Measurements from ENCODE around the gene OSBPL7.
"Not testable (repeated sequence)": the region's sequence is repeated elsewhere in the genome, so short reads cannot be mapped to it uniquely, and the experiment has no call there.

Gene OSBPL7

GRCh38 chr17:47803201-47803600 is 18.4 kb downstream of the OSBPL7 start:
- no peak for DNase-seq

DNA sequence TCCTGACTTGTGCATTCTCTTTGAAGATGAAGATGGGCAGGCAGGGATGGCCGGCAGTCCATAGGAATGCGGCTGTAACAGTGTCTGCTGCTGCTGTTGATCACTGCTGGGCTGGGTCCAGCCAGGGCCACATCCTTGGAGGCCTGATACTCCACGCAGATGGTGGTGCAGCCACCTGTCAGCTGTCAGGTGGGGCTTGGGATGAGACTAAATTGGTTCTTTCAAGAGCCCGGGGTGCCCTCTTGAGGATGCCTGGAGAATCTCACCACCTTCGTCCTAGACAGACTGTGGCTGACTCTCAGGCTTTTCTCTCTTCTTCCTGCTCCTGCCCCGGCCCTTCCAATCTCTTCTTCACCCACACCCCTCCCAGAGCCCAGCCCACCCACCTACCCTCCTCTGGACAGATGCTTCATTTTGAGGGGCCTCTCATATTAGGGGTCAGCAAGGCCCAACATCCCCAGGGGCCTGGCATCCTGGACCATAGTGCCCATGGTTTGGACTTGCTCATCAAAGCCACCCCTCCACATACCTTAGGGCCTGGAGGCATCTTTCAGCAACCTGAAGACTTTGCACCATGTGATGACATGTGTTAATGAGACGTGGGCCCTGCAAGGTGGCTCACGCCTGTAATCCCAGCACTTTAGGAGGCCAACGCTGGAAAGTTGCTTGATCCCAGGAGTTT is 19.1 kb downstream of the OSBPL7 start:
- DNase-seq = peak; percentile 70

DNA sequence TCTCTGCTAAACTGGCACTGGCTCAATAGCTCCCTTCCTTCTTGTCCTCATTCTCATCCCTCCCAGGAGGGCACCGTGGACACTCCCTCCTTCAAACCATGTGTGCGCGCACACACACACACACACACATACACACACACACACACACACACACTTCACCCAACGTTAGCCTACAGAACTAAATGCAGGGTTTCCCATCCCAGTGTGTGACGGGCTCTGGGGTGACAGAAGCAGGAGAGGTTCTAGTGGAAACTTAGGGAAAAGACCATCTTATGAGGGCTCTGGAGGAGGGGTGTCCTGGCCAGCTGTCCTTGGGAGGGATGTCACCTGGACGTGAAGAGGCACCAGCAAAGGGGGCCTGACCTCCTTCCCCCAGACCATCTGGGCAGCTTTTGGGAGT is 19.7 kb downstream of the OSBPL7 start:
- DNase-seq = no peak

DNA sequence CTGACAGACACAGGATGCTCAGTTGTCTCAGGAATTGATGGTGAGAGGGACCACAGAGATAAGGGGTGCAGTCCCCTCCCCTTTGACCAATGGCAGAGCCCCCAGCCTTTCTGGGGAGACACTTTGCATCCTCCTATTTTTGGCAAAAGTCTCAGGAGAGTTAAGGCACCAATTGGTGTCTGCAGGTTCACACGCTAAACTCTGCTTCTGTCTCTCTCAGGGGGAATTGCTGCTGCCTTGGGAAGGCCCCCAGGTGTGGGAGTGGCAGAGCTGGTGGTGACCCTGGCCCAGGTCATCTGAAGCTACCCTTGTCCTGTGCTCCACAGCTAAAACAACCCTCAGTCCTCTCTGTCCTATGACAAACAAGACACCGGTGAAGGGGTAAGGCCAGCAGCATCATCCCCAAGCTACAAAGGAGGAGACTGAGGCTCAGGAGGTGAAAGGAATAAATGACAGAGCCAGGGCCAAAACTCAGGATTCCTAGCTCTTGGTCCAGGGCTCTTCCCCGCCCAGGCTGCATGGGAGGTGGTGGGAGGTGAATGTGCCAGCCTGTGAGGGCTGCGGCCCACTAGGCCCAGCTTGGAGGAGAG is 20.3 kb downstream of the OSBPL7 start:
- DNase-seq = no peak

DNA sequence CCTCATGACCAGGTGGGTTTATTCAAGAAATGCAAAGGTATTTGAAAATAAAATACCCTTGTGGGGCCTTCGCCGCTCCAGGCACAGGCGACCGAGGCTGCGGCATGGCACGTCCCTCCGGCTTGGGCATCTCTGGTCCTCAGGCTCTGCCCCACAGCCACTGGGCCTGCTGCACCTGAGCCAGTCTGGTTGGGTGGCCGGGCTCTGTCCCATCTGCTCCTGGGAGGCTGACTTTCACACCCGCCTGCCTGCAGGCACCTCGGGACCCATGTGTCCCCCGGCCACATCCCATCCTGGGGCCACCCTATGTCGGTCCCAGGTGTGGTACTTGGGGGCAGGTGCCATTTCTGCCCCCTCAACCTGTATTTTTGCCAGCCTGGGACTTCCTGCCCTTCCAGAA is 20.9 kb downstream of the OSBPL7 start:
- no peak for DNase-seq

DNA sequence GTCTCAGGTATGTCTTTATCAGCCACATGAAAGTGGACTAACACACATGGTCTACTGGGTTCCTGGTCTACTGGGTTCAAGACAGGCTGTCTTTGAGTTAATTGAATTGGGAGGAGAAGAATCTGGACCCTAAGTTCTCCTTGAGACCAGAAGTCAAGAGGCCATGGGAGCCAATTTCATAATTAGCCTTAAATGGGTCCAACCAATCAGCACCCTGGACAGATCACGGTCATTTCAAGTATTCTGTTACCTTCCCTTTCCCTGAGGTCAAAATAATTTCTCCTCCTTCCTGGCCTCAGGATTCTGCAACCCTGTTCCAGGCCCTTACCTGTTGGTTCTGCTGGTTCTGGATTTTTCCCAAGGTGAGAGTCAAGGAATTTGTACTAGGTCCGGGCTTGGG is 23.8 kb downstream of the OSBPL7 start:
- no peak for DNase-seq

DNA sequence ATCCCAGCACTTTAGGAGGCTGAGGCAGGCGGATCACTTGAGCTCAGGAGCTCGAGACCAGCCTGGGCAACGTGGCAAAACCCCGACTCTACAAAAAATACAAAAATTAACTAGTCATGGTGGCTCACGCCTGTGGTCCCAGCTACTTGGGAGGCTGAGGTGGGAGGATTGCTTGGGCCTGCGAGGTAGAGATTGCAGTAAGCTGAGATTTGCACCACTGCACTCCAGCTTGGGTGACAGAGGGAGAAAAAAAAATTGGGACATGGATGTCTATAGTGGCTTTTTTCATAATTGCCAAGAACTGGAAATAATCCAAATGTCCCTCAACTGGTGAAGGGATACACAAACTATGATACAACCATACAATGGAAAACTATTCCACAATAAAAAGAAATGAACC is 28.6 kb downstream of the OSBPL7 start:
- no peak for DNase-seq

- DNase-seq = no peak
Measured at GRCh38 chr17:47792457-47792856, 29.1 kb downstream of the OSBPL7 start.

- no peak for DNase-seq
Measured at GRCh38 chr17:47791025-47791424, 30.6 kb downstream of the OSBPL7 start.

DNA sequence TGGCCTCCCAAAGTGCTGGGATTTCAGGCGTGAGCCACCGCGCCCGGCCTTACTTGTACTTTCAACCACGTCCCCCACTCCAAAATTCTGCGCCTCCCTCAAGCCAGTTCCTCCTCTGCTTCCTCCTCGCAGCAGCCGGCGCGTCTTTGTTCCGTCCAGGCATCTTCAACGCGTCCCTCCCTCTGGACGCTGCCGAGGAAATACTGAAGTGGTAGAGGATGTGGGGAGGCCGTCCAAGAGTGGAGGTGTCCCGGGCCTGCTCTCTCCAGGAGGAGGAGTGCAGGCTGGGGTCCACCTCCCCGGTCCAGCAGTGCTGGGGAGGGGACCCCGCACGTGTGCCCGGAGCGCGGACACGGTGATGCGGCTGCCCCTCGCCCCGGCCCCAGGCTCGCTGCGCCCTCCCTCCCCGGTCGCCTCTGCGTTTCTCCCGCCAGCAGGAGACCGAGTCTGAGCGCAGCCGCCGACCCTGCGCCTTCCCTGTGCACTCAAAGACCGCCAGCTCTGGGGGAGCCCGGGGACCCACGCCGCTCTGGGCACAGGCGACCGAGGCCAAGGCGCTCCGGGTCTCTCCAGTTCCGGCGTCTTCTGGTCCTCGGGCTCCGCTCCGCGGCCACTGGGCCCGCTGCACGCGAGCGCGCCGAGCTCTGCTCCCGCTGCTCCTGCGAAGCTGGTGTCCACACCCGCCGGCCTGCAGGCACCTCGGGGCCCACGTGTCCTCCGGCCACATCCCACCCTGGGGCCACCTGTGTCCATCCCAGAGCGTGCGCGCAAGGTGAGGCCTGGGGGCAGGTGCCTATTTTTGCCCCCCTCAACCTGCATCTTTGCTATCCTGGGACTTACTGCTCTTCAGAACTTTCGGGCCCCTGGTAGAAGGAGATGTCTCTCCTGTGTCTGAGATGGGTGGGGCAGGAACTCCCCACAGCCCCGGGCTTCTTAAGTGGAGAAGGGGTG is 31.7 kb downstream of the OSBPL7 start:
- peak; percentile 53 for DNase-seq

DNA sequence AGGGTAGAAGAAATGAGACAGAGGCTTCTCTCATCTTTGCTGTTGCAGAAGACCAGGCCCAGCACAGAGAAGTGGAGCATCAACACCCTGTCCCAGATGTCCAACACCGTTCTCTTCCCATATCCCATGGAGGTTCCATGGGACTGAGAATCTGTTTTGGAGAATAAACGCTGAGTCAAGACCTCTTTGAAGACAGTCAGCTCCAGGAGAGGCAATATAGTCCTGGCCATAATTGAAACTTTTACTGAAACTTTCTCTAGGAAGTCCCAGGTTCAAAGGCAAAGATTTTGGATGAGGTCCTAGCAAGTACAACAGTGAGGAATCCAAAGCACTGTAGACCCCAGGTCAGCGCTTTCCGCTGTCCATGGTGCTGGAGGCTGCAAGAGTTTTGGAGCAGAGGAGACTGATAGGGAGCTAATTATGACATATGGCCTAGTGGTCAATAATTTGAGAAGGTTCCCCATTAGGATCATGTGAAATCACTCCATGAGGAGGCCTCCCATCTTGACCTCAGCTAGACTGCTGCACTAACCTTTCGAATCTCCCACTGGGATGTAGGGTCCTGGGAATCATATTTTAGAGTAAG is 36.0 kb downstream of the OSBPL7 start:
- DNase-seq = peak; percentile 17

GRCh38 chr17:47781397-47781796 is 40.2 kb downstream of the OSBPL7 start:
- no peak for DNase-seq

GRCh38 chr17:47778184-47778635 is 43.4 kb downstream of the OSBPL7 start:
- DNase-seq = no peak

- DNase-seq = peak; percentile 66
Measured at GRCh38 chr17:47776330-47777197, 45.0 kb downstream of the OSBPL7 start.

DNA sequence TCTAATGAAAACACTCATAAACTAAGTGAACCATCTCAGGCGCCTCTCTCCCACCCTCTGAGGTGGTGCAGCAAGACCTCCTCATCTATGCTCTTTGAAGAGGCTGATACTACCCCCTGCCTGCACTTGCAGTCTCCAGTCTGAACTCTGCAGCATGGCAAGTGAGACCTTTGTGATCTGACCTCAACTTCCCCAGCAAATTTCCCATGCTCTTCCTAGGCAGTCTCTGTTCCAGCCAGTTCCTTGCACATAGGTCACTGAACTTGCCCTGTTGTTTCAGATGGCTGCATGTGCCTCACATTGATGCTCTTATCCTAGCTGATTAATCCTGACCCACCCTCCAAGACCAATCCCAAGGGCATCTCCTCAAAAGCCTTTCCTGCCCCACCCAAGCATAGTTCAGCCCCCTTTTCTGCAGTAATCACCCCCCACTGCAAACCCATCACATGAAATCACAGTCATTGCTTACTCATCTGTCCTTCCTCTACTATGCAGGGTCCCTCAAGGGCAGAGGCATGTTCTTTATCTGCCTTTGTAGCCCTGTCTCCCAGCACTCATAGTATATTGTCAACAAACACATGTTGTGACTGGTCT is 46.5 kb downstream of the OSBPL7 start:
- DNase-seq = no peak

DNA sequence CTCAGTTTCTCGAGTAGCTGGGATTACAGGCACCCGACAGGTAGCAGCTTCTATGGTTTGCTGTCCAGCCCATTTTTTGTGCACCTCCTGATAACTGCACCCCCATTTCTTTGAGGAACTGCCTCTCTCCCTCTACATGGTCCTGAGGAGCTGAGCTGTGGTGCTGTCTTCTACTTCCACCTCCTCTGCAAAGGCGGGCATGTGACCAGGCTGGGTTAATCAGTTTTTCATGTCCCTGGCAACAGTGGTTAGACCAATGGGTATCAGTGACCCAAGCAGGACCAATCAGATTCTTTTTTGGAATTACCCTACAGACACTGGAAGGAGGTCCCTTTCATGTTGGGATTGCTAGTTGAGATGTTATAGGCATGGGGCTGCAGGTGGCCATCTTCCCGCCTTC is 47.3 kb downstream of the OSBPL7 start:
- DNase-seq = no peak

DNA sequence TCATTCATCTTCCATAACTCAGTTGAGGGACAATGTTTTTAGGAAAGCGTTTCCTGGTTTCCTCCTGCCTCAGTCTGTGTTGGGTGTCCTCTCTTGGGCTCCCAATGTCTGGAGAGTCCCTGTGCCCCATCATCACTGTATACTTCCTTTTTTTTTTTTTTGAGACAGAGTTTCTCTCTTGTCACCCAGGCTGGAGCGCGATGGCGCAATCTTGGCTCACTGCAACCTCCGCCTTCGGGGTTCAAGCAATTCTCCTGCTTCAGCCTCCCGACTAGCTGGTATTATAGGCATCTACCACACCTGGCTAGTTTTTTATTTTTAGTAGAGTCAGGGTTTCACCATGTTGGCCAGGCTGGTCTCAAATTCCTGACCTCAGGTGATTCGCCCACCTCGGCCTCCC is 47.9 kb downstream of the OSBPL7 start:
- DNase-seq = not testable (repeated sequence)

GRCh38 chr17:47763913-47764582 is 57.5 kb downstream of the OSBPL7 start:
- no peak for DNase-seq

DNA sequence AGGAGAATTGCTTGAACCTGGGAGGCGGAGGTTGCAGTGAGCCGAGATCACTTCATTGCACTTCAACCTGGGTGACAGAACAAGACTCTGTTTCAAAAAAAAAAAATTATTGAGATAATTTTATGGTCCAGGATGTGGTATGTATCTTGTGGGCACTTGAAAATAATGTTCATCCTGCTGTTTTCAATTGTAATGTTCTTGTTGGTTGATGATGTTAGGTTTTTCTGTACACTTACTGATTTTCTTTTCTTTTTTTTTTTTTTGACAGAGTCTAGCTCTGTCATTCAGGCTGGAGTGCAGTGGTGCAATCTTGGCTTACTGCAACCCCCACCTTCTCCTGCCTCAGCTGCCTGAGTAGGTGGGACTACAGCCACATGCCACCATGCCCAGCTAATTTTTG is 58.9 kb downstream of the OSBPL7 start:
- DNase-seq = peak; percentile 29

- DNase-seq = no peak
Measured at GRCh38 chr17:47760409-47761140, 61.0 kb downstream of the OSBPL7 start.

- DNase-seq = no peak
Measured at GRCh38 chr17:47757386-47757785, 64.2 kb downstream of the OSBPL7 start.

All from CD4-positive, alpha-beta T cell treated with Interleukin-17A for 1 hour (primary cell).